GM12801 (cell line): ENCODE measurements around the gene HIPK2.

ENCODE experiments used
- TF ChIP-seq, protein P1 (sequence below): IDR thresholded peaks from one replicate; pipeline ENCODE4 v1.5.1; 2011; ENCODE audit warnings: control low read depth; ENCODE audit not compliant: insufficient read length; ENCODE audit errors: extremely low read depth

Gene HIPK2

GRCh38 chr7:139570626-139571025 lies 207.2 kb downstream of the HIPK2 start:
- TF ChIP-seq, protein P1, sequence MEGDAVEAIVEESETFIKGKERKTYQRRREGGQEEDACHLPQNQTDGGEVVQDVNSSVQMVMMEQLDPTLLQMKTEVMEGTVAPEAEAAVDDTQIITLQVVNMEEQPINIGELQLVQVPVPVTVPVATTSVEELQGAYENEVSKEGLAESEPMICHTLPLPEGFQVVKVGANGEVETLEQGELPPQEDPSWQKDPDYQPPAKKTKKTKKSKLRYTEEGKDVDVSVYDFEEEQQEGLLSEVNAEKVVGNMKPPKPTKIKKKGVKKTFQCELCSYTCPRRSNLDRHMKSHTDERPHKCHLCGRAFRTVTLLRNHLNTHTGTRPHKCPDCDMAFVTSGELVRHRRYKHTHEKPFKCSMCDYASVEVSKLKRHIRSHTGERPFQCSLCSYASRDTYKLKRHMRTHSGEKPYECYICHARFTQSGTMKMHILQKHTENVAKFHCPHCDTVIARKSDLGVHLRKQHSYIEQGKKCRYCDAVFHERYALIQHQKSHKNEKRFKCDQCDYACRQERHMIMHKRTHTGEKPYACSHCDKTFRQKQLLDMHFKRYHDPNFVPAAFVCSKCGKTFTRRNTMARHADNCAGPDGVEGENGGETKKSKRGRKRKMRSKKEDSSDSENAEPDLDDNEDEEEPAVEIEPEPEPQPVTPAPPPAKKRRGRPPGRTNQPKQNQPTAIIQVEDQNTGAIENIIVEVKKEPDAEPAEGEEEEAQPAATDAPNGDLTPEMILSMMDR = no peak

- TF ChIP-seq, protein P1 = no peak
These were observed 207.7 kb downstream of the HIPK2 start for GRCh38 chr7:139570119-139570518.

- TF ChIP-seq, protein P1 = no peak
These were observed 208.8 kb downstream of the HIPK2 start for GRCh38 chr7:139568813-139569490.

GRCh38 chr7:139568346-139568675 lies 209.5 kb downstream of the HIPK2 start:
- TF ChIP-seq, protein P1 = no peak

DNA sequence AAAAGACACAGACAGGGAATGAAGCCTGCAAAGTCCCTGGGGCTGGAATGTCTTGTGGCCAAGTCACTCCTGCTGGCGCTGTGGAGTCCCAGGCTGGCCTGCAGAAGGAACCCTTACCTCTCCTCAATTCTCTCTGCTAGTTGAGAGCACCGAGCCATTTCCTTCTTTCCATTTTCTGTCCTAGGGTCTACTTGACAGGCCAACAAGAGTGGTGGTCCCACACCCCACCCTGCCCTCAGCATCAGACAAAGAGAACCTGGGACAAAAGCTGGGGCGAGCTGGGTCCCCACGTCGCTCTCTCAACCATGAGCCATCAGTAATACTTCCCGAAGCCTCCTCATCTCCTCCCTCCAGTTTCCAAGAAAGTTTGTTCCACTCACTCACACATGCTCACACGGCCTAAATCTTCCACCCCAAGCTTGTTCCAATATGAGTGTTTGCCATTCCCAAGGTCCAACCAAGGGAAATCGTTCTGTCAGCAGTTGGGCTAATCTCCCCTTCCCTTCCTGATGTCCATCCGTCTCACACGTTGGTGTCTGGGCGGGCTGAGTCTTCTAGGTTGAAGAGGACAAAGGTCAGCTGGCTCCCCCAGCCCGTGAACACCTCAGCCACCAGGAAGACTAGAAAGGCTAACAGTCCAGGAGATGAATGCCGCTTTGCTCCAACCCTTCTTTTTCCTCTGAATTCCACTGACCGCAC lies 210.0 kb downstream of the HIPK2 start:
- TF ChIP-seq, protein P1 = no peak

DNA sequence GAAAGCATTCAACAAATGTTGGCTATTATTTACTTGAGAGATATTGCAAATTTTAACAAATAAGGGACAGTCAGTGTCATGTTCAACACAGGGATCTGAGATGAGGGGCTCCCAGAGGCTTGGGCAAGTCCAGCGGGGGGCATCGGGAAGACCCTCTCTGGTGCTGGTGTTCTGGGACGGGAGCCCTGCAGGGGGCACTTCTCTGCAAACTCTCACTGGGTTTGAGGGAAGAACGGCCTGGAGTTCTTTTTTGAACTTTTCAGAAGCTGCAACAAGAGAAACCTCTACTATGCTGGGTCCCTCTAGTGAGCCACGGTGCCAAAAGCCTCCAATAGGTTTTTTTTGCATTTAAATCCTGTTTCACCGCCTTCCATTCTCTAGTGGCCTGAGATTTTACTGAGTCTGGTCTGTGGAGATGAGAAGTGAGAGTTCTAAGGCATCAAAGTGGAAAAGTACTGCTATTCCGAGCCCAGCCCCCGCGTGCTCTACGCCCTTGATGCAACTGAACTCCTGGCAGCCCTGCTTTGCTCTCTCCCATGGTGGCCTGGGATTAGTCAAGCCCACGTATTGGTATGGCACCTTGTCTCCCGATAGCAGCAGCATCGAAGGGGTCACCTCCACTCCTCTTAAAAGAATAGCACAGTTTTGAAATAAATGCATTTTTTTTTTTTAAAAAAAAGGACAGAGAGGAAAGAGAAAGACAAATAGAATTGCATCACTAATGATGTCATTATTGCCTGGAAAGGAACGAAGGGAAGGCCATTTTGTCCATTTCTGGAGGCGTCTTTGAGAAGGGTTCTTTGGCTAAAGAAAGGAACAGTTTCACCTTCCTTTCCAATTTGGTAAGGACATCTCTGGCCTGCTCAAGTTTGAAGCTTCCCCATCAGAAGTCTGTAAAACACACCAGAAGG lies 210.8 kb downstream of the HIPK2 start:
- TF ChIP-seq, protein P1 = no peak

GRCh38 chr7:139566075-139566474 lies 211.7 kb downstream of the HIPK2 start:
- TF ChIP-seq, protein P1 = no peak
